Nasal cavity respiratory epithelium epithelial cell of viscerocranial mucosa (primary cell): ENCODE measurements around the gene SELENOS. TPM values are rescaled to one million over a fixed set of nuclear protein-coding genes. Genes with fewer than 3 reads are reported as not detected.

ENCODE experiments used
- total RNA-seq: library from RNA; depleted of rRNA; stranded (reverse); fragments of >200 nt; gene quantifications from 2 replicates; pipeline ENCODE4 v1.2.3, GENCODE V29; 2014

The SELENOS gene
- total RNA-seq: 82.3 and 163 TPM in 2 replicates

GRCh38 chr15:101277038-101277822 is at the start of gene SELENOS:
TSS of gene SELENOS (minus strand) at chr15:101277485. CDS start at chr15:101277417, 68 bp downstream.

GRCh38 chr15:101294731-101295606 is 17.7 kb upstream of the SELENOS start, which contains the start of gene SNRPA1:
TSS of gene SNRPA1 (minus strand) at chr15:101295248. CDS start at chr15:101295178, 70 bp downstream.

GRCh38 chr15:101251830-101252820 is 25.2 kb downstream of the SELENOS start, which contains the start of gene CHSY1:
TSS of gene CHSY1 (minus strand) at chr15:101252048. CDS start at chr15:101251456, 592 bp downstream.

Other genes starting within 250 kb of the SELENOS start
- 27.7 and 34.9 TPM in 2 replicates for gene CHSY1, start 25.4 kb downstream of the SELENOS start, total RNA-seq
- gene SNRPA1, start 17.8 kb upstream of the SELENOS start, total RNA-seq: 28.2 and 37.3 TPM in 2 replicates
- 4.3 and 11.6 TPM in 2 replicates for gene PCSK6, start 212.2 kb upstream of the SELENOS start, total RNA-seq